ENCODE data around the gene PRDM2.

The PRDM2 gene

GRCh38 chr1:13823936-13824335 lies 123.9 kb downstream of the PRDM2 start:
- Mint-ChIP-seq H3K27me3 (ENCODE audit: low read depth) (peaks cover 9% of the 10 kb centered on the region), H3K9me3 (no peaks in the 10 kb centered on the region), H3K4me3 (no peak overlapping the region), H3K27ac (no peak overlapping the region), H3K4me1 (no peaks in the 10 kb centered on the region), H3K36me3 (ENCODE audit: low read depth) (peaks cover 38% of the 10 kb centered on the region)
- no peak for TF ChIP-seq CTCF (IDR thresholded peaks at IDR 0.05; ENCODE audit: unreplicated experiment in 3 of 3)

DNA sequence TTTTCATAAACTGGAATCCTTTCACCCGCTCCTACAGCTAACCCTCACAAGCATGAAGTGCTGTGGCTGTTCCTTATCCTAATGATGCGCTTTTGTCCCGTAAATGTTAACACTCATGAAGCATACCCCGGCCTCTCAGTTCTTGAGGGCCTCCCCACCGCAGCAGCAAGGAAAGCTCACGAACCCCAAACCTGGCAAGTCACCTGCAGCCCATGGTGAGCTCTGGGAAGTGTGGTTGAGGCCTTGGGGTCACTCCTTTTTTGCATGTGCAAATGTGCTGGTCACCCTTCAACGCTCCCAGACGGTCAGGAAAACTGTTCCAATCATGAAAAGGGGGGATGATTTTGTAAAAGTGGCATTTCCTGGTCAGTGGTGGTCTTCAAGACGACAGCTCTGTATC lies 124.6 kb downstream of the PRDM2 start:
- TF ChIP-seq CTCF (IDR thresholded peaks at IDR 0.05; ENCODE audit: unreplicated experiment in 3 of 3) = no peak
- Mint-ChIP-seq H3K9me3 (no peaks in the 10 kb centered on the region), H3K27me3 (ENCODE audit: low read depth) (peaks cover 9% of the 10 kb centered on the region), H3K27ac (no peak overlapping the region), H3K4me3 (no peak overlapping the region), H3K4me1 (no peaks in the 10 kb centered on the region), H3K36me3 (ENCODE audit: low read depth) (peaks cover 38% of the 10 kb centered on the region)

DNA sequence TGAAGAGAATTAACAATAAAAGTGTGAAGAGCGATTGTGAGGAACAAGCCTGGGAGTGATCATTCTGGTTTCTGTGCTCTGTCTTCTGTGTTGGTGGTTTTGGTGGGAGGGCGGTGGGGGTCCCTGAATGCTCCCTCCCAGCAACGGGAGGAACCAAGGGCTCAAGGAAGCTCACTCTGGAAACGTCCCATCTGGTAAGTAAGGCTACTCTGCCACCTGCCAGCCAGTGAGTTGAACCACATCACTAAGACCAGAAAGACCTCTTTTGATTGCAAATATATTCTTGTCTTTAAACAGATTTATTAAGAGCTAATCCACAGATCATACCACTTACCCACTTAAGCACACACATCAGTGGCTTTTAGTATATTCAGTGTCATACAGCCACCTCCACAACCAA lies 125.0 kb downstream of the PRDM2 start:
- Mint-ChIP-seq H3K27ac (no peak overlapping the region), H3K36me3 (ENCODE audit: low read depth) (peaks cover 38% of the 10 kb centered on the region), H3K4me3 (no peak overlapping the region), H3K9me3 (no peaks in the 10 kb centered on the region), H3K27me3 (ENCODE audit: low read depth) (peaks cover 9% of the 10 kb centered on the region), H3K4me1 (no peaks in the 10 kb centered on the region)
- TF ChIP-seq CTCF (IDR thresholded peaks at IDR 0.05; ENCODE audit: unreplicated experiment in 3 of 3) = no peak

DNA sequence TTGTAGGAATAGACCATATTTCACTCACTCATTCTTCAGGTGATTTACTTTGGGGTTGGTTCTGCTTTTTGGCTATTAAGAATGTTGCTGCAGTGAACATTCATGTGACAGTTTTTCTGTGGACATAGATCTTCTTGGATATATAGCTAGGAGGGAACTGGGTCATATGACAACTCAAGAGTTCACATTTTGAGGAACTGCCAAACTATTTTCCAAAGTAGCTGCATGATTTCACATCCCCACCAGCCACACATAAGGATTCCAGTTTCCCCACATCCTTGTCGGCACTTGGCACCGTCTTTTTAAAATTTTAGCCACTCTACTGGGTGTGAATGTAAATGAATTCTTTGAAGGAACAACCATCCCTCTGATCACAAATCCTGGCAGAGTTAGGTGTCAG lies 126.0 kb downstream of the PRDM2 start:
- no peak for TF ChIP-seq CTCF (IDR thresholded peaks at IDR 0.05; ENCODE audit: unreplicated experiment in 3 of 3)
- Mint-ChIP-seq H3K27me3 (ENCODE audit: low read depth) (peaks cover 11% of the 10 kb centered on the region), H3K36me3 (ENCODE audit: low read depth) (peaks cover 38% of the 10 kb centered on the region), H3K9me3 (no peaks in the 10 kb centered on the region), H3K4me3 (no peak overlapping the region), H3K27ac (no peak overlapping the region), H3K4me1 (no peaks in the 10 kb centered on the region)

- H3K4me3 Mint-ChIP-seq = no peak overlapping the region
- no peaks in the 10 kb centered on the region for H3K9me3 Mint-ChIP-seq
- peaks cover 38% of the 10 kb centered on the region for H3K36me3 Mint-ChIP-seq (ENCODE audit: low read depth)
- H3K27me3 Mint-ChIP-seq (ENCODE audit: low read depth) = peaks cover 14% of the 10 kb centered on the region
- no peak overlapping the region for H3K27ac Mint-ChIP-seq
- H3K4me1 Mint-ChIP-seq = no peaks in the 10 kb centered on the region
- no peak for TF ChIP-seq CTCF (IDR thresholded peaks at IDR 0.05; ENCODE audit: unreplicated experiment in 3 of 3)
Measured at GRCh38 chr1:13826591-13826990, 126.6 kb downstream of the PRDM2 start.

GRCh38 chr1:13828454-13829151 lies 128.6 kb downstream of the PRDM2 start:
- H3K27me3 Mint-ChIP-seq (ENCODE audit: low read depth) = peaks cover 14% of the 10 kb centered on the region
- peak; percentile 45 to 54 (median 54) for TF ChIP-seq CTCF (IDR thresholded peaks at IDR 0.05; ENCODE audit: unreplicated experiment in 3 of 3)
- no peaks in the 10 kb centered on the region for H3K9me3 Mint-ChIP-seq
- H3K27ac Mint-ChIP-seq = no peak overlapping the region
- no peak overlapping the region for H3K4me3 Mint-ChIP-seq
- H3K36me3 Mint-ChIP-seq (ENCODE audit: low read depth) = peaks cover 20% of the 10 kb centered on the region
- H3K4me1 Mint-ChIP-seq = no peaks in the 10 kb centered on the region

Data from nephron (organoid).